ENCODE data around the gene C16orf54.
A peak's percentile ranks its signal among the peaks of the same experiment; 100 is the strongest.
"Not testable (repeated sequence)": the region's sequence is repeated elsewhere in the genome, so short reads cannot be mapped to it uniquely, and the experiment has no call there.

The C16orf54 gene

GRCh38 chr16:29767062-29767461 lies 21.3 kb upstream of the C16orf54 start:
- no peak for DNase-seq

- no peak for DNase-seq
These were observed 20.8 kb upstream of the C16orf54 start for GRCh38 chr16:29766571-29766970.

GRCh38 chr16:29765167-29766032 lies 19.6 kb upstream of the C16orf54 start:
- no peak for DNase-seq

GRCh38 chr16:29763326-29763725 lies 17.5 kb upstream of the C16orf54 start:
- DNase-seq: no peak

GRCh38 chr16:29761882-29762281 lies 16.1 kb upstream of the C16orf54 start:
- DNase-seq: no peak

GRCh38 chr16:29761280-29761651 lies 15.5 kb upstream of the C16orf54 start:
- DNase-seq: not testable (repeated sequence)

GRCh38 chr16:29760567-29761279 lies 14.9 kb upstream of the C16orf54 start:
- no peak for DNase-seq

GRCh38 chr16:29757950-29758466 lies 12.2 kb upstream of the C16orf54 start:
- DNase-seq: no peak

GRCh38 chr16:29757086-29757485 lies 11.3 kb upstream of the C16orf54 start:
- not testable (repeated sequence) for DNase-seq

GRCh38 chr16:29756654-29757053 lies 10.9 kb upstream of the C16orf54 start:
- DNase-seq: no peak

GRCh38 chr16:29753516-29753915 lies 7.7 kb upstream of the C16orf54 start:
- DNase-seq: no peak

- not testable (repeated sequence) for DNase-seq
These were observed 3.0 kb upstream of the C16orf54 start for GRCh38 chr16:29748760-29749149.

- no peak for DNase-seq
These were observed 2.4 kb upstream of the C16orf54 start for GRCh38 chr16:29747947-29748759.

GRCh38 chr16:29746518-29746917 lies 728 bp upstream of the C16orf54 start:
- DNase-seq: peak; percentile 46

GRCh38 chr16:29745121-29745852 lies 503 bp downstream of the C16orf54 start:
- peak; percentile 72 for DNase-seq

- peak; percentile 43 for DNase-seq
These were observed 1.2 kb downstream of the C16orf54 start for GRCh38 chr16:29744541-29745101.

- DNase-seq: peak; percentile 79
These were observed 1.8 kb downstream of the C16orf54 start for GRCh38 chr16:29743827-29744531.

GRCh38 chr16:29743475-29743826 lies 2.3 kb downstream of the C16orf54 start:
- peak; percentile 26 for DNase-seq

GRCh38 chr16:29742683-29743275 lies 3.0 kb downstream of the C16orf54 start:
- DNase-seq: no peak

- DNase-seq: not testable (repeated sequence)
These were observed 5.2 kb downstream of the C16orf54 start for GRCh38 chr16:29740630-29741015.
